GM19438 (cell line): Measurements from ENCODE around the gene ADAT2.

Experiments
- ATAC-seq: cut with Tn5 transposase; IDR thresholded peaks from one replicate; pipeline ENCODE4 v1.9.1; 2021; ENCODE audit warnings: low read depth; ENCODE audit not compliant: unreplicated experiment

The ADAT2 gene

DNA sequence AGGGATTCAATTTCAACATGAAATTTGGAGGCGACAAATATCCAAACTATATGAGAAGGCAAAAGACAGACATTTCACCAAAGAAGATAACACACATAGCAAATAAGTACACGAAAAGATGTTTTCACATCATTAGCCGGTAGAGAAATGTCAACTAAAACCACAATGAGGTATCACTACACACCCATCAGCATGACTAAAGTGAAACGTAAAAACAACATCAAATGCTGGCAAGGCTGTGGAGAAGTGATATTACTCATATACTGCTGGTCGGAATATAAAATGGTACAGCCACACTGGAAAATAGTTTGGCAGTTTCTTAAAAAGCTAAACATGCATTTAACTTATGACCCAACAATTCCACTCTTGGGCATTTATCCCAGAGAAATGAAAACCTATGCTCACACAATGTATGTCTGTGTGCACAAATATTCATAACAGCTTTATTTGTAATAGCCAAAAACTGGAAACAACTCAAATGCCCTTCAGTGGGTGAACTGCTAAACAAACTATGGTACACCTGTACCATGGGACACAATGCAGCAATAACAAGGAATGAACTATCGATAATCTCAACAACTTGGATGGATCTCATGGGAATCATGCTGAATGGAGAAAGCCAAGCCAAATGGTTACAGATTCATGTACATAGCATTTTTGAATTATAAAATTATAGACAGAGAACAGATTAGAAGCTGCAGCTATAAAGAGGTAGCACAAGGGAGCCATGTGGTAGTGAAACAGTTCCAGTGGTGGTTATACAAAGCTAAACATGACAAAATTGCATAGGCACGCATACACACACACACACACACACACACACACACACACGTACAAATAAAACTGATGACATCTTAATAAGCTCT lies 8.6 kb downstream of the ADAT2 start:
- no peak for ATAC-seq

DNA sequence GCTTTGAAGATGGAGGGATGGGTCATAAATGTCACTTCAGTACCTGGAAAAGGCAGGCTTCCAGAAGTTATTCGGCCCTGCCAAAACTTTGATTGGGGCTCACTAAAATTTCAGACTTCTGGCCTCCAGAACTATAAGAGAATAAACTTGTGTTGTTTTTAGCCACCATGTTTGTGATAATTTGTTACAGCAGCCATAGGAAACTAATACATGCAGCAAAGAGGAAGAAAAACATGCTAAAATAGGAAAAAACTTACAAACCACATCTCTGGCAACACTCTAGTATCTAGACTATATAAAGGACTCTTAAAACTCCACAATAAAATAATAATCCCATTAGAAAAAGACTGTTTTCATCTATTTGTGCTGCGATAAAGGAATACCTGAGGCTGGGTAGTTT lies 9.5 kb downstream of the ADAT2 start:
- ATAC-seq = no peak

DNA sequence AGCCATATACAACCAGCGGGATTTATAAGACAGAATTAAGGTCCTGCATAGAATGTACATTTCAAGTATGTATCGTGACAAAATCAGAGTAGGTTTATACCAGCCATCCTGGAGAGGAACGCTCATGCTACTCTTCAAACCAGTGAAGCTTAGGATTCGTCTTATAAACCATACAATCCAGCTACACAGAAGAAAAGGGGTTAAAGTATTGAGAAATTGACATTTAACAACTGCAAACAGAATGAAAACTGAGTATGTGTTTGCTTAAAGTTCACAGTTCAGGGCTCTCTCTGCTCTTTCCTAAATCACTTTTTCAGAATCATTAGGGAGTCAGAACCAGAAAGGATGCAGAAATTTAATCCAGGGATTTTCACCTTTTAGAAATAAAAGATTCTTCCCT lies 17.9 kb downstream of the ADAT2 start:
- ATAC-seq = no peak

DNA sequence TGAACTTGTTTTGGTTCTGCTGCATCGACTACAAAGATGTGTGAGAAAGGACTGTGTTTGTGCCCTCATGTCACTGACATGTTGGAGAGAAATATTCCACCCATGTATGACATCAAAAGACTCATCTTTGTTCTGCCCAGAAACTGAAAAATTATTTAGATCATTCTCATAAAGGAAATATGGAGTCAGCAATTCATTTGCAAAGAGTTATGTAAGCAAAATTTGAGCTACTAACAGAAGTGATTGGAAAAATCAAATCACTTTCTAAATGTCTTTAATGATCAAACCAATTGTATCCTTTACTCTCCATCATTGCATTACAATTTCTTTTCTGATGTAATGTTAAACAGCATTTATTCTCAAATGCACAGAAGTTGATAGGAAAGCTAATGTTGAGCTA lies 19.3 kb downstream of the ADAT2 start:
- no peak for ATAC-seq

DNA sequence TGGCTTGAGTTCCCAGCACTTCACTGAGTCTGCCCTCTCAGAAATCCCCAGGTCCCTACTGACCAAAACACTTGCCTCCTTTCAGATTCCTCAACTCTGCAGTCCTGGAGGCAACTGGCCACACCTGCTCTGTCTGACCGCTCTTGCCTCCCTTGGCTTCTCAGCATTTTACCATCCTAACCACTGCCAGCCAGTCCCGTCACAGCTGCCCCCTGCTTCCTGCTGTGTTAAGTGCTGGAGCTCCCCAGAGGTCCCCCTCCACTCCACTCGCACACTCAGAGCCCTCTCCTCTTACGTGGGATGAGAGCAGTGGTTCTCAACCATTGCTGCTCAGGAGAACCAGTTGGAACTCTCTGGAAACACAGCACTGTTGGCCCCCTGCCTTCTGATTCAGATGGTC lies 20.5 kb downstream of the ADAT2 start:
- no peak for ATAC-seq

DNA sequence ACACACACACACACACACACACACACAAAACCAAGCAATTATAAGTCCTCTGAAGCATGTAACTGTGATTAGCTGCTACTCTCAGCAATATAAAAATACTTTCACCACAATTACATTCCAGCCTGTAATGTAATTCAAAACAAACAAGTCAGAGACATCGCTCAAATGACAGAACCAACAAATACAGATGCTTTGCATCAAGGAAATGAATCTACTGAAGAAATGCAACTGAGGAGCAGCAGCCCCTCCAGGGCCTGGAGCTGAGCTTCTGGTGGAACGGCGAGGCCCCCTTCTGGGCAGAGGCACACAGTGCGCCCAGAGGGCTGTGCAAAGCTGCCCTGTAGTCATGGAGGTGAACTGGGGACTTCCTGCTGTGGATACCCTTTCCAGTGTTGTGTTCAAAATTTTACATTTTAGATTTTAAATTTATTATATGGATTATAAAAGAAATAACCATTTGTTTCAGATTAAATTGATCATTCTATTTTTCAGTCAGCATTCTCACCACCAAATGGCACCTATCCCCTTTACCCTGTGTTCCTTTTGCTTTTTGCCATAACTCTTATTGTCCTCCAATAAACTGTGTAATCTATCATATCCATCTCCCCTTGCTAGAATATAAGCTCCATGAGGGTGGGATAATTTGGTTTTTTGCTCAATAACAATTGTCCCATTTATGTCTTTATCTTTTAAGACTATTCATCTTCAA lies 23.2 kb downstream of the ADAT2 start:
- ATAC-seq = peak; percentile 100

DNA sequence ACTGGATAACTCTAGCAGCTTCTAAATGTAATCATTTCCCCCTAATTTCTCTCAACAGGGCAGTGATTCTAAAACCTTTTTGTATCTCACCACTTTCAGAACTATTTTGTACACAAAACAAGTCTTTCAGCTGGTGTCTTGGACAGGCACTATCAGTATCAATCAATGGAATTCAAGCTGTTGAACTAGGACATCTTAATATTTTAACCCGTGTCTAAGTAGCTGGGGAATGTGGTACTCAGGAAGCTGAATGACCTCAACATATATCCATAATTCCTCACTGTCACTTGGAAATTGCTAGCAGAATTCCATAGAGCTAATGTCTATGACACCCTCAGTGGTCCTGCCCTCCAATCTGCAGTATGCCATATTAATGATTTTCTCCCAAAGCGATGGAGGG lies 24.5 kb downstream of the ADAT2 start:
- no peak for ATAC-seq

DNA sequence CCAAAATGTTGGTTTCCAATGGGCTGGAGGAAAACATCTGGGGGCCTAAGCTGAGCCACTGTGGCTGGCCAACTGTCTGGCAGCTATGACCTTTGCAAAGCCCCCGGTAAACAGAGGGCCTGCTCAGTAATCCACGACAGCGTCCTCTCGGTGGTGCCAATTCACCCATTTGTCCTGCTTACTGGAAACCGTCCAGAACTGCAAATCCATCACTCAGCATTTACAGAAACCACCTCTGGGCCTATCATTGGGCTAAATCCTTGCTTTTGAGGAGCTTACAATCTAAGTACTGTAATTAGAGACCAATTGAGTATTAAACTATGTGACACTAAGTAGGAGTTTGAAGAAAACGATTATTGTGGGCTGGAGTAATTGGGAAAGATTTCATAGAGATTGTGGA lies 31.0 kb downstream of the ADAT2 start:
- no peak for ATAC-seq

DNA sequence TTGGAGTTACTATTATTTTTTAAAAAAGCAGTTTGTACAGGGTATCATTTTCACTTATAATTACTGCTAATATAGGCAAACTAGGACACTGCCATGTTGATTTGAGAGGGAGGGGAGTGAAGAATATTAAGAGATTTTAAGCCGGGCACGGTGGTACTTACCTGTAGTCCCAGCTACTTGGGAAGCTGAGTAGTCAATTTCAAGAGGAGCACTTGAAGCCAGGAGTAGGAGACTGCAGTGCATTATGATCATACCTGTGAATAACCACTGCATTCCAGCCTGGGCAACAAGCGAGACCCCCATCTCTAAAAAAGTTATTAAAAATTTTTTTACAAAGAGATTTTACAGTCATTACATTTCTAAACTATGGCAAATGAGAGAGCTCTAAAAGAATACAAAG lies 35.7 kb downstream of the ADAT2 start:
- ATAC-seq = no peak

DNA sequence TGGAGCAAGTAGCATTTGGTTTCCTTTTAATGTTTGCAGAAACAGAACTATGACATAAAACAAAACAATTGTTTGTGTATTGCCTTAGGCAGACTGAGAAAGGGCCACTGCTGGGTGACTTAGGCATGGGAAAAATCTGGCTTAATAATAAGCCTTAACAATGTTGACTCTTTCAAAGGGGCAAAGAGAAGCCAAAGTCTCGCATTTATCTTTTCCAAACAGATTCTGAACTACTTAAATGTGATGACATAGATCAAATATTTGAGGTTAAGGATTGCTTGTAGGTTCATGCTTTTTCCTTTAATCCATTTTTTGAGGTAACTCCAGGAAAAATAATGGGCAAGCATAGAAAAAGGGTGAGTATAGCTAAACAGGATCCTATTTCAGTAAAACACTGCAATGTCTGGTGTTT lies 39.6 kb downstream of the ADAT2 start:
- ATAC-seq = no peak

DNA sequence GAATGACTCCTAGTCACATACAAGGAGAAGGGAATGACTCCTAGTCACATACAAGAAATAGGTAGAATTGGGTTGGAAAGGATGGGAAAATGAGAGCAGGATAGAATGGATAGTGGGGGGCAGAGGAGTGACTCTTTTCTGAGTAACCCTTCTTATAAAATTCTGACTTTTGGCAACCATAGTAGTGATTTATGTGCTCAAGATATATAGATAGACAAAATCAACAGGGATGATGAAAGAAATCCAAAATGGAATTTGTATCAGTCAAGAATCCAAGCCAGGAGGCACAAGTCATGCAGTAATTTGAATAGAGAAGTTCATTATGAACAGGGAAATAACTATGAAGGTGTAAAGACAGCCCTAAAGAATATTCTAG lies 41.7 kb downstream of the ADAT2 start:
- ATAC-seq = no peak

DNA sequence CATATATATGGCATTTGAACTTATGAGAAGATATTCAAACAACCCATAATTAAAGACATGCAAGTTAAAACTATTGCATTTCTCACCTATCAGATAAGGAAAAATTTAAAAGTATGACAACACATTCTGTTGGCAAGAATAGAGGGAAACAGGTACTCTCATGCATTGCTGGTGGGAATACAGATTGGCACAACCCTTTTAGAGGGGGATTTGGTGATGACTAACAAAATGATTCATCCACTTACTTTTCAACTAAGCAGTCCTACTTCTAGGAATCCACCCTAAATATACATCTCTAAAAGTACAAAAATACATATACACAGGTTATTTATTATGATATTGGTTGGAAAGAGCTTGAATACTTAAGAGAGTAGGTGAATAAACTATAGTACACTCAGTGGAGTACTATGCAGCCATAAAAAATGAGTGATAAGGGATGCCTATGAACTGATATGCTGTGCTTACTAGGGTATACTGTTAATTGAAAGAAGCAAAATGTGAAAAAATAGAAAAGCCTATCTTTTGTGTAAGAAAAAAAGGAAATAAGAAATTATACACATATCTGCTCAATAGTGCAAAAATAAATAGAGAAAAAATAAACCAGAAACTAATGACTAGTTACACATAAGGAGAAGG lies 42.2 kb downstream of the ADAT2 start:
- ATAC-seq = no peak

DNA sequence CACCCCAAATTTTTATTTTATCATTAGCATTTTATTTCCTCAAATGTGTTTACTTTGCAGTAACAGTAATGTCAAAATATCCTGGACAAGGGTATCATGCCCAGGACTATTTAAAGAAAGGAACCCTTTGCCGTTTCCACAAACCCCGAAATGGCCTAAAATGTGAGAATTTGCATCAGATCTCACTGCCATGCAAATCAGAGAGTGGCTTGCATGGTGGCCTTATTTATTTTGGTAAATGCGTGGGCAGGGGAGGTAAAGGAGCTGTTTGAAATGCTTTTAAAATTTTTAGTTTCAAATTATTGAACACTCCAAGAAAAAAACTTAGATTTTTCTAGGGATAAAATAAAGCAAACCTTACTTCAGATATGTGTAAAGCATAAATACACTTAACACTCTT lies 43.8 kb downstream of the ADAT2 start:
- no peak for ATAC-seq

DNA sequence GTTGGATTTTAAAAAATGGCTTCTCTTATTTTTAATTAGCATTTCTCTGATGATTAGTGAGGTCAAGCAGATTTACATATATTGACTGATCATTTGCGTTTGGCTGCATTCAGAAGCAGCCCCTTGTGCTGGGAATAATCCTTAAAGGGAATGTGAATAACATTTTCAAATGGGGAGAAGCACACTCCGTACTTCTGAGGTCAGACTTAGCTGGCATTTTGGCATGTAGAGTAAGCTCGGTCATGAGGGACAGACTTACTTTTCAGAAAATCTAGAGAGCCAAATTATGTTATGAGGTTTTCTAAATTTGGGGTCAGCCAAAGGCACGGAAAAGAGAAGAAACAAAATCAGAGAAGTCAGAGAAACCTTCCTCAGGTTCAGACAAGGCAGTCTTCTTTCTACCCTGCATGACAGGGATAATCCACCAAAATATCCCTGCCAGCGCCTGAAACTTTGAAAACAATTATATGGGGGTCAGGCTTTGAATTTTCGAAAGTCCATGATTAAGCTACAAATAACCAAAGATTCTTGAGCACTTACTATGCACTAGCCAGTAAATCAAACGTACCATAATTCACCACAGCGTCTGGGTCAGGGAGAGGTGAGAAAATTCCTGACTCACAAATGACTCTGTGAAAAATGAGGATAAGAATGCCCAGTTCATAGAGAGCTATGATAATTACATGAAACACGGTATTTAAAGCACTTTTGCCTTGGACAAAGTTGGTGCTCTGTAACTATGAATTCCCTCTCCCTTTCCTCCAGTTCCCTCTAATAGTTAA lies 44.9 kb downstream of the ADAT2 start:
- ATAC-seq = no peak

DNA sequence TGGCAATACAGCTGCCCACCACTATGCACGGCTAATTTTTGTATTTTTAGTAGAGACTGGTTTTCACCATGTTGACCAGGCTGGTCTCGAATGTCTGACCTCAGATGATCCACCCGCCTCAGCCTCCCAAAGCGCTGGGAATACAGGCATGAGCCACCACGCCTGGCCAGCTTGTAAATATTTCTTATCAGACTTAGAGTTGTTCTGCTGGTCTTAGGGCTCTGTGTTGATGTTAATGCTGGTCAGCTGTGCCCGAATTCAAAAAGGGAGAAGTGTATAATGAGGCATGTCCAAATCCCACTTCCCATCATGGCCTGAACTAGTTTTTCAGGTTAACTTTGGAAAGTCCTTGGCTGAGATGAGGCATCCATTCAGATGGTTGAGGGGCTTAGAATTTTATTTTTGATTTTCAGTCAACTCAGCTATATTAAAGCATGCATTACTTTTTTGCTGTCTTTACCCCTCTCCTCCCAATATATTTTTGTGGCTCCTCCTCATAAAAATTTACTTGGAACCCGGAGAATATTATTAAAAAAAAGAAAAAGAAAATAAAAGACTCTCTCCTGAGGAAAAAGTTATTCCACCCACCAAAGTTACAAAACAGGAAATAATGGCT lies 47.7 kb downstream of the ADAT2 start:
- ATAC-seq = no peak

DNA sequence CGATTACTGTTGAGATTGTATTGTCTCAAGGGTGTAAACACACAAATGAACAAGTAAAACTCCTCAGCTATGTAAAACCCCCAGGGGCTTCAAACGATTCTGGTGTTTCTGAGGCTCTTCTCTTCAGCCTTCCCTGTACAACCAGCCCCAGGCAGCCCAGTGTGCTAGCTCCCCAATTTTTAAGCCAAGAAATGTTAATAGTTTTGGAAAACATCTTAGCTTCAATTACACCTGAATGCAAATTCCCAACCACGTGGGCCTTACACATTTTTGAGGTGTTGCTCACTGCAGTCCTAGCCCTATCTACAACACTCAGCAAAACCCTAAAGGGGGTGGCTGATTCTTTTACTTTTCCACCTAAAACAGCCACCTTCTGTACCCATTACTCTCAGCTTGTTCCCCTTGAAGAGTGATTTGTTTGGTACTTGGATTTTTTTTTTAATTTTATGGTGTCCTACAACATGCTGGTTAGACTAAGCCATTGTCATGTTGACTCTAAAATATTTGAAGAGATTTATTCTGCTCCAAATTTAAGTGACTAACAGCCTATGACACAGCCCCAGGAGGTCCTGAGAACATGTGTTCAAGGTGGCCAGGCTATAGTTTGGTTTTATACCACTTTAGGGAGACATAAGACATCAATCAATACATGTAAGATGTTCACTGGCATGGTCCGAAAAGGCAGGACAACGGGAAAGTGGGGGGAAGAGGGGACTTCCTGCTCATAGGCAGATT lies 48.7 kb downstream of the ADAT2 start:
- ATAC-seq = no peak

DNA sequence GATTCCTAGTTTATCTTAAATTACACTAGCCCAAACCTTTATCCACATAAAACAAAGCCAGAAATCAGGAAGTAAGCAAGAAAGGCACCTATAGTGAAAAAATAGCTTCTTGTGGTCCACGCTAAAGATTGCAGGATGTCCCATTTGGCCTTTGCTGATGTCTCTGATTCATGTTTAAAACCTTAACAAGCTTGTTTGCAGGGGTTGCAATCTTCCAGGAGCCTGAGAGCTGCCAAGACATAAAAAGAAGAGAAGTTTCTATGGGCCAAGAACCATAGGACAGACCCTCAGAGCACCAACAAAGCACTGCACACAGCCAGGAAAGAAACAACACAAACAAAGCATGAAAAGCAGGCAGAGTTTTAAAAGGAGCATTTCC lies 49.4 kb downstream of the ADAT2 start:
- no peak for ATAC-seq

DNA sequence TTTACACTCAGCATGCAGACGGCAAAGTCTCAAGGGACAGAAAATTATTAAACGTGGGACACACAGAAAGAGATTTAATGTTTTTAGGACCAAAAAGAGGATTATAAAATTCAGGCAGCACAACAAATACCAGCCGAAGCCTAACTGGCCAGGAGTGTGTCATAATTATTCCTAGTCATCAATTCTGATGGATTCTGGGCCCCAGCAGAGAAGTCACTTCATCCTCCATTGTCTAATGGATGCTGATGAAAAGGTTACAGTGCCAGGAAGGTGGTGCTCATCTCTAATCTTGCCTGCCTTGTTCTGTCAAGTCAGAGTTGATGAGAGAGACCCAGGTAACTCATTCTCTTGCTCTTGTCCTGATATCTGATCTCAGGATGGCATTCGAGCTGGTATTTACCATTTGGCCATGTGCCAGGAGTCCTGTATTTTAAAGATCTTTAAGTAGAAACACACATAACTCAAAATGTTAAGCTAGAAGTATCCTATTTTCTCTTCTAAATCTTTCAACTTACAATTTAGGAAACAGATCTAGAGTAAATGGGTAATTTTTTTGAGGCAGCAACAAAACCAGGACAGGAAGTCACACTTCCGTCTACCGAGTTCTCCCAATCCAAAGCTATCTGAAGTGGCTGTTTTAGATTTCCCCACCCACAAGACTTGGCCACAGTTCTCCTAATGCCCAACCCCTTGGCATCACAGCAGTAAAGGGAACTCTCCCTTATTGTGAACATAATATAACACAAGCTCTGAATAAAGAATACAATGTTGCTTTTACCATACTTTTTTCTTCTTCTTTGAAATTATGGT lies 50.0 kb downstream of the ADAT2 start:
- ATAC-seq = no peak

DNA sequence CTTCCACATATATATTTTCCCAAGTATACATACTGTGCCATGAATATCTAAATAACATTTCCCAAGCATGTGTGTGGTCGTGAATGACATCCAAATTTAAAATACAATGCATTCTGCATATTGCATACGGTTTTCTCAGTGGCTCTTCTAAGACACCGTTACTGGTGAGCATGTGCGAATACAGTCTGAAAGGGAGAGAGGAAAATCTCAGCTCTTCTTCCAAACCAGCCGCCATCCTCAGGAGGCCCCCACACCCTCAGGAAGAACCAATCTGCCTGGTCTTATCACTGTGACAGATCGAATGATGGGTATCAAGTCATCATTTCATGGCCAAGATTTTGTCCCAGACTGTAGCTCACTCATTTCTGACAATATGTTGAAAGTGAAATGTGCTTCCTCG lies 50.7 kb downstream of the ADAT2 start:
- ATAC-seq = no peak
